Measurements from ENCODE around the gene EFL1. TPM values are rescaled to one million over a fixed set of nuclear protein-coding genes. Genes with fewer than 3 reads are reported as not detected.

EFL1 gene
- total RNA-seq, 1 donor from 2014 or later: 18.1 TPM

DNA sequence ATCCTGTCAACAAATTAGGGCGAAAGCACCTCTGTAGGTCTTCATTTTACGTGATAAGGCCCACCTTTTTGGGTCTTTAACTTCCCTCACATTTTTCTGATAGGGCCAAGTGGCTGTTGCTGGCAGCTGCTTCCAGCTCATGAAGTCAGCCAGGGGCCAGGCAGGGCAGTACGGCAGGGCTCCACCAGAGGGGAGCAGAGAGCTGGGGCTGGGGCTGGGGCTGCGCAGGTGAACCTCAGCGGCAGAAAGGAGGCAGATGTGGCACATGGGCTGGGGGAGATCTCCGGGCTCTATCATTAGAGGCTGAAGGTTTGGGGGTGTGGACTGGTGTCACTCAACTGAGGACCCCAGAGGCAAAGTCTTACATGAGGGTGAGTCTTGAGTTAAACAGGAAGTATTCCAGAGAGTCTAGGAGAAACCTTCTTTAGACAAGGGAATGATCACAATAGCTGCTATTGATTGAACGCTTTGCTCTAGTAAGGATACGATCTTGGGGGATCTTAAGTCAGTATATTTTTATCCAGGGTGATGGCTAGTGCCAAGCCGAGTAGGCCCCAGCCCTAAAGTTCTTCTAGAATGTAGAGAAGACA, 153.9 kb downstream of the EFL1 start:
- Mint-ChIP-seq H3K4me3 (no peak overlapping the region), H3K9me3 (no peaks in the 10 kb centered on the region), H3K27ac (no peak overlapping the region), H3K4me1 (no peaks in the 10 kb centered on the region), H3K36me3 (ENCODE audit: low read depth) (no peaks in the 10 kb centered on the region), H3K27me3 (no peaks in the 10 kb centered on the region)
- ChIA-PET POLR2A (no interaction called here), CTCF (interaction anchor here (0.5 to 1.3 kb wide), 8 partner anchors 8 to 92 kb away, joined by 3 to 7 read pairs (median 3); no protein-coding TSS in a partner anchor)
- TF ChIP-seq, protein P1, sequence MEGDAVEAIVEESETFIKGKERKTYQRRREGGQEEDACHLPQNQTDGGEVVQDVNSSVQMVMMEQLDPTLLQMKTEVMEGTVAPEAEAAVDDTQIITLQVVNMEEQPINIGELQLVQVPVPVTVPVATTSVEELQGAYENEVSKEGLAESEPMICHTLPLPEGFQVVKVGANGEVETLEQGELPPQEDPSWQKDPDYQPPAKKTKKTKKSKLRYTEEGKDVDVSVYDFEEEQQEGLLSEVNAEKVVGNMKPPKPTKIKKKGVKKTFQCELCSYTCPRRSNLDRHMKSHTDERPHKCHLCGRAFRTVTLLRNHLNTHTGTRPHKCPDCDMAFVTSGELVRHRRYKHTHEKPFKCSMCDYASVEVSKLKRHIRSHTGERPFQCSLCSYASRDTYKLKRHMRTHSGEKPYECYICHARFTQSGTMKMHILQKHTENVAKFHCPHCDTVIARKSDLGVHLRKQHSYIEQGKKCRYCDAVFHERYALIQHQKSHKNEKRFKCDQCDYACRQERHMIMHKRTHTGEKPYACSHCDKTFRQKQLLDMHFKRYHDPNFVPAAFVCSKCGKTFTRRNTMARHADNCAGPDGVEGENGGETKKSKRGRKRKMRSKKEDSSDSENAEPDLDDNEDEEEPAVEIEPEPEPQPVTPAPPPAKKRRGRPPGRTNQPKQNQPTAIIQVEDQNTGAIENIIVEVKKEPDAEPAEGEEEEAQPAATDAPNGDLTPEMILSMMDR (IDR thresholded peaks at IDR 0.05): no peak
- DNase-seq (peak; percentile 63), ATAC-seq (ENCODE audit: low read depth) (peak; percentile 96)
- intact Hi-C loops (cut with micrococcal nuclease): loop anchor here (1.0 kb wide), 1 partner anchor 90 kb away; no protein-coding TSS in a partner anchor

DNA sequence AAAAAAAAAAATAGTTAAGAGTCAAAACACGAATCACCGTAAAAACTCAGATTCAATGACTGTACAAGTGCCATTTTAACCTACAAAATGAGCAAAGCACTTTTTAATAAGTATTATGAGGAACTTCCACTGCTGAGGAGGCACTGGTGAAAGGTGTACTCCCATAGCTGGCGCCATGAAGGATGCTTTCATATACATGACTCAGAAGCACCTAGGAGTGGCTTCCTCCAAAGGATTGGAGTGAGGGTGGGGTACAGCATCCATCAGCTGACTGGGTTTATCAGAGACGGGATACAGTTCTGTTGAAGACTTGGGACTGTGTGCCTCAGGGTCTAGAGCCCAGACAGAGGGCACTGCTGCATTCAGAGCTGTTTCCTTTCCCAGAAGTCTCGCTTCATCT, 155.9 kb downstream of the EFL1 start:
- no peak overlapping the region for H3K27ac Mint-ChIP-seq
- no peaks in the 10 kb centered on the region for H3K4me1 Mint-ChIP-seq
- H3K9me3 Mint-ChIP-seq: no peaks in the 10 kb centered on the region
- H3K4me3 Mint-ChIP-seq: no peak overlapping the region
- H3K27me3 Mint-ChIP-seq: no peaks in the 10 kb centered on the region
- POLR2A ChIA-PET: no interaction called here
- H3K36me3 Mint-ChIP-seq (ENCODE audit: low read depth): no peaks in the 10 kb centered on the region
- intact Hi-C loops (cut with micrococcal nuclease): no loop called here
- CTCF ChIA-PET: no interaction called here
- DNase-seq: no peak
- ATAC-seq (ENCODE audit: low read depth): no peak
- TF ChIP-seq, protein P1 (IDR thresholded peaks at IDR 0.05): no peak

DNA sequence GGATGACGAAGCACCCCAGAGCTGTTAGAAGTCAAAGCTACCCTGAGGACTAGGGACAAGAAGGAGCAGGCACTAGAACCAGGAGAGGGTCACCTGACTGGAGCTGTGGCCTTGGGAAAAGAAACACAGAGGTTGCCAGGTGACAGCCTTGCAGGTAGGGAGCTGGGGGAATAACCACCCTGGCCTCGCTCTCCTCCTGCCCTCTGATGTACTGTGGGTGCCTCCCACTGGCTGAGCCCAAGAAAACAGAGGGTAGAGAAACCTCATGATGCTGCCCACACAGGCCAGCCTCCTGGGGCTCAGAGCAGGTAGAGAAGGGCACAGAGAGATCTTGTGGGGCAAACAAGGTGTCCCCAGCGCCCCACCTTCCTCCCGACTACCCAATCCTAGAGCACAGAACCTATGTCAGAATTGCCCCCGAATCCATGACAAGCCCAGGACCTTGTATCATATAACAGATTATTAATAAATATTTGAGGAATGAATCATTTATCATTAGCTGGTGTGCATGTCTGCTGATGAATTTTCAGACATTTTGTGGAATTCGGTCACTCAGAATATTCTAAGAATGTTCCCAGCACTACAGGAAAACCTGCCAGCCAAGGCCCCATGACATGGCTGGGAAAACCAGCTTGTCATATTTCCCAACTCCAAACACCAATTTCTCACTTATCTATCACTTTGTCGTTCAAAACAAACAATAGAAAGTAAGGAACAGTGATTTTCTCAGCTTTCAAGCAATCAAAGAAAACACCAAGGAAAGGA, 156.9 kb downstream of the EFL1 start:
- intact Hi-C loops (cut with micrococcal nuclease): no loop called here
- Mint-ChIP-seq H3K4me1 (no peaks in the 10 kb centered on the region), H3K9me3 (no peaks in the 10 kb centered on the region), H3K27me3 (no peaks in the 10 kb centered on the region), H3K27ac (no peak overlapping the region), H3K4me3 (no peak overlapping the region), H3K36me3 (ENCODE audit: low read depth) (no peaks in the 10 kb centered on the region)
- no peak for DNase-seq
- POLR2A ChIA-PET: interaction anchor here (0.6 kb wide), 1 partner anchor 15 kb away, joined by 3 read pairs; no protein-coding TSS in a partner anchor
- ATAC-seq (ENCODE audit: low read depth): no peak
- CTCF ChIA-PET: no interaction called here
- TF ChIP-seq, protein P1 (IDR thresholded peaks at IDR 0.05): no peak

DNA sequence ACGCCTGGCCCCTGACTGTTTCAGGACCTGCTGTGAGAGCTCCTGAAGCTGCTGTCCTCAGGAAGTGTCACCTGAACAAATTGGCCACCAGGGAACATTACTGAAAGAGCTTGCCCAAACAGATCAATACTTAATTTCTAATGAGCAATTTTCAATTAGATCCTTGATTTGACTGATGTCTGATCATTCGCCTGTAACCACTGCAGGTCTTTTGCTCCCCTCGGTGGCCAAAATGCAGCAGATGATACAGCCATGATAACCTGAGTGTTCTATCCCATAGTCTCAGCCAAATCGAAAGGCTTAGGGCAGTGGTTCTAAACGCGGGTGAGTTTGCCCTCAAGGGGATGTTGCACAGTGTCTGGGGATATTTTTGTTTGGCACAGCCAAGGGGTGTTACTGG, 159.1 kb downstream of the EFL1 start:
- TF ChIP-seq, protein P1 (IDR thresholded peaks at IDR 0.05): no peak
- Mint-ChIP-seq H3K27ac (no peak overlapping the region), H3K4me3 (no peak overlapping the region), H3K9me3 (no peaks in the 10 kb centered on the region), H3K36me3 (ENCODE audit: low read depth) (no peaks in the 10 kb centered on the region), H3K4me1 (no peaks in the 10 kb centered on the region), H3K27me3 (peaks cover 2% of the 10 kb centered on the region)
- ATAC-seq (ENCODE audit: low read depth): no peak
- CTCF ChIA-PET: no interaction called here
- intact Hi-C loops (cut with micrococcal nuclease): no loop called here
- no peak for DNase-seq
- POLR2A ChIA-PET: no interaction called here

DNA sequence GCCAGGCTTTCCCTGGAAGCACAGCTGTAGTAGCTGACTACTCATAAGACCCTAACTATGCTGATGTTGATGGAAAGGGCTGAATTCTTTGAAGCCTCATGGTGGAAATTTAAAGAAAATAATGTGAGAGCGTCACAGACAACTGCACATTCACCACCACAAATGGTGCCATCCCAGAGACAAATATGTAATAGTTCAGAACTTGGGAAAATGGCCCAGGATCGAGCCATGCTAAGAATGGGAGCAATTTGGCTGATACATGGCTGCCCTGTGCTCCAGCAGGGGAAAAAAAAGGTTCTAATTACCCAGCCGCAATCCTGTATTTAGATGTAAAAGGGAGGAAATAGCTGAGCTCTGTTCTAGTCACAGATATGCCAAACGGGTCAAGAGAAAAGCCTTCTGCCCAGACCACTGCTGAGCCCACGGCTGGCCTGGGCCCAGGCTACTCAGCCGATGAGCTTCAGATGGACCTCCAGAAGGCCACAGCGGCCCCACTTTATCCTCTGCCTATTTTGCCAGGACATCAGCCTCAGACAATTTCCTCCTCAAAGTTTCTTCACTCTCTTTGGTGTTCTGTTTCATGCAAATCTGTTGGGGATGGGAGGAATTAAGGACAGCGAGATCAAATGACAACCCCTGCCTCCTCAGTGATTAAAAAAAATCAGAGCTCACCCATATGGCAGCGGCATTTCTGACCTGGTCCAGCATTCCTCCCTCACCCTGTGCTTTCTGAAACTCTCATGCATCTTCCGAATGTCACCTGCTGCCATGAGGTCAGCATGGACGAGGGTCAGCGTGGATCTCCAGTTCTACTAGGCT, 162.2 kb downstream of the EFL1 start:
- no peak overlapping the region for H3K4me3 Mint-ChIP-seq
- ChIA-PET CTCF (interaction anchor here (0.5 kb wide), 1 partner anchor 11 kb away, joined by 3 read pairs; no protein-coding TSS in a partner anchor), POLR2A (no interaction called here)
- no peak for DNase-seq
- no peaks in the 10 kb centered on the region for H3K4me1 Mint-ChIP-seq
- no peak for ATAC-seq (ENCODE audit: low read depth)
- no peaks in the 10 kb centered on the region for H3K9me3 Mint-ChIP-seq
- peaks cover 2% of the 10 kb centered on the region for H3K27me3 Mint-ChIP-seq
- intact Hi-C loops (cut with micrococcal nuclease): no loop called here
- TF ChIP-seq, protein P1 (IDR thresholded peaks at IDR 0.05): no peak
- no peaks in the 10 kb centered on the region for H3K36me3 Mint-ChIP-seq (ENCODE audit: low read depth)
- H3K27ac Mint-ChIP-seq: no peak overlapping the region
